T-helper 2 cell treated with Interferon-gamma antibody and Interleukin-4, amounts not matched to agents 5 μg/mL and 100 μg/mL, for 36 hours (primary cell): ENCODE measurements around the gene XRCC6.
A peak's percentile ranks its signal among the peaks of the same experiment; 100 is the strongest.

Experiments used
- DNase-seq: peaks from one replicate; pipeline ENCODE4 v3.0.0; 2021; ENCODE audit warnings: low spot score
- H3K27ac Mint-ChIP-seq: one replicate; pipeline ENCODE4 v1.8.0; 2021; ENCODE audit warnings: mild to moderate bottlenecking, mixed read lengths
- H3K27me3 Mint-ChIP-seq: one replicate; pipeline ENCODE4 v1.8.0; 2021; ENCODE audit warnings: low read depth, mixed read lengths
- H3K36me3 Mint-ChIP-seq: one replicate; pipeline ENCODE4 v1.8.0; 2021; ENCODE audit warnings: low read depth, mixed read lengths
- H3K4me1 Mint-ChIP-seq: one replicate; pipeline ENCODE4 v1.8.0; 2021; ENCODE audit warnings: low read depth, mixed read lengths
- H3K4me3 Mint-ChIP-seq: one replicate; pipeline ENCODE4 v1.8.0; 2022; ENCODE audit warnings: mild to moderate bottlenecking, moderate library complexity, mixed read lengths
- H3K9me3 Mint-ChIP-seq: one replicate; pipeline ENCODE4 v1.8.0; 2021; ENCODE audit warnings: mixed read lengths

Gene XRCC6

GRCh38 chr22:41695211-41695610 lies 74.1 kb downstream of the XRCC6 start:
- Mint-ChIP-seq H3K27ac (no peak overlapping the region), H3K4me1 (peaks cover 12% of the 10 kb centered on the region), H3K36me3 (no peaks in the 10 kb centered on the region), H3K4me3 (no peak overlapping the region), H3K27me3 (peaks cover 2% of the 10 kb centered on the region), H3K9me3 (no peaks in the 10 kb centered on the region)
- no peak for DNase-seq

- H3K9me3 Mint-ChIP-seq = no peaks in the 10 kb centered on the region
- peak overlapping the region; percentile 84 for H3K27ac Mint-ChIP-seq
- no peak for DNase-seq
- H3K4me1 Mint-ChIP-seq = peaks cover 9% of the 10 kb centered on the region
- H3K4me3 Mint-ChIP-seq = no peak overlapping the region
- no peaks in the 10 kb centered on the region for H3K36me3 Mint-ChIP-seq
- H3K27me3 Mint-ChIP-seq = peaks cover 4% of the 10 kb centered on the region
Observed at GRCh38 chr22:41696703-41697102, 75.6 kb downstream of the XRCC6 start.

GRCh38 chr22:41697126-41697775 lies 76.2 kb downstream of the XRCC6 start:
- Mint-ChIP-seq H3K27ac (peak overlapping the region; percentile 84), H3K27me3 (peaks cover 4% of the 10 kb centered on the region), H3K4me3 (peak overlapping the region; percentile 39), H3K4me1 (peaks cover 9% of the 10 kb centered on the region), H3K9me3 (no peaks in the 10 kb centered on the region), H3K36me3 (no peaks in the 10 kb centered on the region)
- DNase-seq = peak; percentile 83

GRCh38 chr22:41699264-41700107 lies 78.4 kb downstream of the XRCC6 start, which contains the start of gene MEI1:
MEI1 (plus strand) TSS chr22:41699503; CDS start chr22:41699539, 36 bp downstream.
- Mint-ChIP-seq H3K27me3 (peaks cover 8% of the 10 kb centered on the region), H3K4me3 (peak within 1 kb of the TSS; percentile 67), H3K36me3 (no peaks in the 10 kb centered on the region), H3K4me1 (peaks cover 9% of the 10 kb centered on the region), H3K27ac (peak within 1 kb of the TSS; percentile 64), H3K9me3 (no peaks in the 10 kb centered on the region)
- DNase-seq = peak; percentile 87

GRCh38 chr22:41700108-41700364 lies 78.9 kb downstream of the XRCC6 start:
- H3K27ac Mint-ChIP-seq = no peak overlapping the region

GRCh38 chr22:41702763-41703162 lies 81.7 kb downstream of the XRCC6 start:
- DNase-seq = no peak
- H3K27me3 Mint-ChIP-seq = peaks cover 8% of the 10 kb centered on the region
- H3K27ac Mint-ChIP-seq = no peak overlapping the region
- no peaks in the 10 kb centered on the region for H3K36me3 Mint-ChIP-seq
- H3K4me3 Mint-ChIP-seq = no peak overlapping the region
- no peaks in the 10 kb centered on the region for H3K9me3 Mint-ChIP-seq
- peaks cover 3% of the 10 kb centered on the region for H3K4me1 Mint-ChIP-seq

More at GRCh38 chr22:41700108-41700364, 78.9 kb downstream of the XRCC6 start:
- no peaks in the 10 kb centered on the region for H3K9me3 Mint-ChIP-seq
- H3K27me3 Mint-ChIP-seq = peaks cover 8% of the 10 kb centered on the region
- H3K4me3 Mint-ChIP-seq = no peak overlapping the region
- H3K36me3 Mint-ChIP-seq = no peaks in the 10 kb centered on the region
- H3K4me1 Mint-ChIP-seq = peaks cover 9% of the 10 kb centered on the region
- no peak for DNase-seq

- no peak for DNase-seq
- Mint-ChIP-seq H3K36me3 (no peaks in the 10 kb centered on the region), H3K27ac (no peak overlapping the region), H3K9me3 (no peaks in the 10 kb centered on the region), H3K27me3 (peaks cover 12% of the 10 kb centered on the region), H3K4me1 (no peaks in the 10 kb centered on the region), H3K4me3 (no peak overlapping the region)
Observed at GRCh38 chr22:41709341-41709740, 88.2 kb downstream of the XRCC6 start.

- H3K4me3 Mint-ChIP-seq = no peak overlapping the region
Observed at GRCh38 chr22:41713004-41713403, 91.9 kb downstream of the XRCC6 start.

More at GRCh38 chr22:41713004-41713403, 91.9 kb downstream of the XRCC6 start:
- H3K36me3 Mint-ChIP-seq = no peaks in the 10 kb centered on the region
- peaks cover 16% of the 10 kb centered on the region for H3K27me3 Mint-ChIP-seq
- no peaks in the 10 kb centered on the region for H3K9me3 Mint-ChIP-seq
- no peak overlapping the region for H3K27ac Mint-ChIP-seq
- no peak for DNase-seq
- H3K4me1 Mint-ChIP-seq = no peaks in the 10 kb centered on the region
